ENCODE data around the gene MAP3K5.

- TF ChIP-seq MAFK (IDR thresholded peaks at IDR 0.05; ENCODE audit: low read depth, low read length): no peak
- no peak for TF ChIP-seq POLR2A (IDR thresholded peaks at IDR 0.05; ENCODE audit: control extremely low read depth in 1 of 2, low read depth in 2 of 2, low read length in 2 of 2)
Observed at GRCh38 chr6:136742125-136742524, 50.2 kb downstream of the MAP3K5 start.

Measured in H1 (cell line).